ENCODE data around the gene ANKRD13A. TPM values are rescaled to one million over a fixed set of nuclear protein-coding genes. Genes with fewer than 3 reads are reported as not detected.
A peak's percentile ranks its signal among the peaks of the same experiment; 100 is the strongest.

Gene ANKRD13A
- total and polyA plus RNA-seq, 2 of the 13 experiments (the other 11 are each of a cell fraction or from before 2014, with no cell fraction given): 34.1 to 41.6 TPM

GRCh38 chr12:110079477-110080400 lies 80.5 kb downstream of the ANKRD13A start (continued):
- peak; percentile 58 for TF ChIP-seq ZNF687 (CRISPR knock-in tag; IDR thresholded peaks at IDR 0.05)
- TF ChIP-seq ZNF430 (CRISPR knock-in tag; IDR thresholded peaks at IDR 0.05): 0 out of 2 replicates have a peak, but pooled peaks have one; percentile 39
- peak; percentile 86 for TF ChIP-seq USF2 (IDR thresholded peaks at IDR 0.05; ENCODE audit: low read depth, low read length)
- TF ChIP-seq USF2 (CRISPR knock-in tag; IDR thresholded peaks at IDR 0.05; ENCODE audit: borderline replicate concordance): peak; percentile 90
- no peak for TF ChIP-seq PCBP1 (IDR thresholded peaks at IDR 0.05; ENCODE audit: borderline replicate concordance, low read depth, low read length)
- TF ChIP-seq ZBTB26 (CRISPR knock-in tag; IDR thresholded peaks at IDR 0.05; ENCODE audit: borderline replicate concordance): peak; percentile 41; the same call in 1 of the 2 replicates
- TF ChIP-seq SMC3 (IDR thresholded peaks at IDR 0.05; ENCODE audit: low read length): no peak
- TF ChIP-seq ZNF260 (CRISPR knock-in tag; IDR thresholded peaks at IDR 0.05; ENCODE audit: borderline replicate concordance, low read depth): no peak
- peak; percentile 57; the same call in 1 of the 2 replicates for TF ChIP-seq KDM6A (CRISPR knock-in tag; IDR thresholded peaks at IDR 0.05; ENCODE audit: low read depth)
- peak; percentile 45; the same call in 1 of the 2 replicates for TF ChIP-seq ZNF775 (CRISPR knock-in tag; IDR thresholded peaks at IDR 0.05; ENCODE audit: borderline replicate concordance)
- TF ChIP-seq MLXIP (CRISPR knock-in tag; IDR thresholded peaks at IDR 0.05; ENCODE audit: borderline replicate concordance): no peak
- no peak for TF ChIP-seq SIX1 (CRISPR knock-in tag; IDR thresholded peaks at IDR 0.05; ENCODE audit: borderline replicate concordance)
- no peak for TF ChIP-seq ARHGAP35 (CRISPR knock-in tag; IDR thresholded peaks at IDR 0.05; ENCODE audit: borderline replicate concordance)
- TF ChIP-seq ATF2 (CRISPR knock-in tag; IDR thresholded peaks at IDR 0.05): no peak
- TF ChIP-seq AHR (CRISPR knock-in tag; IDR thresholded peaks at IDR 0.05): peak; percentile 38; the same call in 1 of the 2 replicates

All from HepG2 (cell line).